Measurements from ENCODE around the gene DPM1.

DPM1 gene

GRCh38 chr20:50913690-50914375, 44.5 kb downstream of the DPM1 start:
- Histone ChIP-seq H3K36me3 (ENCODE audit: control insufficient read depth, low read length) (peaks cover 93% of the 10 kb centered on the region), H3K27ac (ENCODE audit: low read depth, low read length) (no peak overlapping the region), H3K9me3 (ENCODE audit: control insufficient read depth, insufficient read depth, low read length) (no peaks in the 10 kb centered on the region), H3F3A (ENCODE audit: control insufficient read depth, insufficient read depth) (peaks cover 3% of the 10 kb centered on the region; the same call in 1 of the 2 replicates), H3K4me1 (ENCODE audit: control insufficient read depth, low read length) (peaks cover 64% of the 10 kb centered on the region), H3K9me2 (replicated peaks; ENCODE audit: control insufficient read depth, low read length) (no peaks in the 10 kb centered on the region), H3K4me3 (ENCODE audit: low read length) (no peak overlapping the region), H3K27me3 (ENCODE audit: control insufficient read depth, low read length) (no peaks in the 10 kb centered on the region), H3K4me2 (ENCODE audit: low read length) (no peak overlapping the region), H4K20me1 (ENCODE audit: control insufficient read depth, insufficient read depth, low read depth, low read length) (peaks cover 54% of the 10 kb centered on the region), H3K79me2 (ENCODE audit: control insufficient read depth, low read length) (peaks cover 100% of the 10 kb centered on the region)
- TF ChIP-seq EZH2phosphoT487 (IDR thresholded peaks at IDR 0.05; ENCODE audit: borderline replicate concordance, low read length) = no peak
- TF ChIP-seq CTCF (IDR thresholded peaks at IDR 0.05; ENCODE audit: low read depth, low read length, poor library complexity, severe bottlenecking) = no peak

- H3K9me2 ChIP-seq (replicated peaks; ENCODE audit: control insufficient read depth, low read length) = no peaks in the 10 kb centered on the region
- H3F3A ChIP-seq (ENCODE audit: control insufficient read depth, insufficient read depth) = peaks cover 2% of the 10 kb centered on the region; the same call in 1 of the 2 replicates
- H3K9me3 ChIP-seq (ENCODE audit: control insufficient read depth, insufficient read depth, low read length) = no peaks in the 10 kb centered on the region
- H3K4me1 ChIP-seq (ENCODE audit: control insufficient read depth, low read length) = peaks cover 47% of the 10 kb centered on the region
- no peak overlapping the region for H3K27ac ChIP-seq (ENCODE audit: low read depth, low read length)
- peaks cover 100% of the 10 kb centered on the region for H3K79me2 ChIP-seq (ENCODE audit: control insufficient read depth, low read length)
- H3K4me3 ChIP-seq (ENCODE audit: low read length) = no peak overlapping the region
- H3K36me3 ChIP-seq (ENCODE audit: control insufficient read depth, low read length) = peaks cover 86% of the 10 kb centered on the region
- TF ChIP-seq CTCF (IDR thresholded peaks at IDR 0.05; ENCODE audit: low read depth, low read length, poor library complexity, severe bottlenecking) (no peak), EZH2phosphoT487 (IDR thresholded peaks at IDR 0.05; ENCODE audit: borderline replicate concordance, low read length) (no peak)
- no peaks in the 10 kb centered on the region for H3K27me3 ChIP-seq (ENCODE audit: control insufficient read depth, low read length)
- H4K20me1 ChIP-seq (ENCODE audit: control insufficient read depth, insufficient read depth, low read depth, low read length) = peaks cover 44% of the 10 kb centered on the region
- H3K4me2 ChIP-seq (ENCODE audit: low read length) = no peak overlapping the region
Measured at GRCh38 chr20:50911716-50912115, 46.6 kb downstream of the DPM1 start.

GRCh38 chr20:50911030-50911429, 47.3 kb downstream of the DPM1 start:
- Histone ChIP-seq H3F3A (ENCODE audit: control insufficient read depth, insufficient read depth) (peaks cover 6% of the 10 kb centered on the region; the same call in 1 of the 2 replicates), H3K9me2 (replicated peaks; ENCODE audit: control insufficient read depth, low read length) (no peaks in the 10 kb centered on the region), H3K27ac (ENCODE audit: low read depth, low read length) (no peak overlapping the region), H3K4me1 (ENCODE audit: control insufficient read depth, low read length) (peaks cover 40% of the 10 kb centered on the region), H3K36me3 (ENCODE audit: control insufficient read depth, low read length) (peaks cover 84% of the 10 kb centered on the region), H3K27me3 (ENCODE audit: control insufficient read depth, low read length) (no peaks in the 10 kb centered on the region), H3K79me2 (ENCODE audit: control insufficient read depth, low read length) (peaks cover 100% of the 10 kb centered on the region), H3K4me2 (ENCODE audit: low read length) (no peak overlapping the region), H3K4me3 (ENCODE audit: low read length) (no peak overlapping the region), H3K9me3 (ENCODE audit: control insufficient read depth, insufficient read depth, low read length) (no peaks in the 10 kb centered on the region), H4K20me1 (ENCODE audit: control insufficient read depth, insufficient read depth, low read depth, low read length) (peaks cover 37% of the 10 kb centered on the region)
- TF ChIP-seq EZH2phosphoT487 (IDR thresholded peaks at IDR 0.05; ENCODE audit: borderline replicate concordance, low read length) (no peak), CTCF (IDR thresholded peaks at IDR 0.05; ENCODE audit: low read depth, low read length, poor library complexity, severe bottlenecking) (no peak)
